Measurements from ENCODE around the gene ADGRV1.
"Not testable (repeated sequence)": the region's sequence is repeated elsewhere in the genome, so short reads cannot be mapped to it uniquely, and the experiment has no call there.

The ADGRV1 gene

GRCh38 chr5:90657788-90658187 is 99.2 kb downstream of the ADGRV1 start:
- DNase-seq: no peak

DNA sequence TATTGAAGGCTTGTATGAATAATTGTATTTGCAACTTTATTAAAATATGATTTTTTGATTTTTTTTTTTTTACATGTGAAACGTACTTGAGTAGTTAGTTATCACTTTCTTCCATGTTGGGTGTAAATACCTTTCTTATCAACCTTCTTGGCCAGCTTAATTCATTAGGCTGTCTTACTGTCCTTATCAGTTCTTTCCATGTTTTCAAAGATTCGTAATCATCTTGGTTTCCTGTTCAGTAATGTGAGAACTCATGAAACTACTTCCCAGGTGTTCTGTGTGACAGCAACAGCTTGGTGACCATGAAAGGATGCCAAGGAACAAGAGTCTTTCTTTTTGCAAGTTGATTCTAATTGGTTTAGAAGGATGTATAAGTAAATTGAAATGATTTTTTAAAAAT is 100.0 kb downstream of the ADGRV1 start:
- DNase-seq: no peak

DNA sequence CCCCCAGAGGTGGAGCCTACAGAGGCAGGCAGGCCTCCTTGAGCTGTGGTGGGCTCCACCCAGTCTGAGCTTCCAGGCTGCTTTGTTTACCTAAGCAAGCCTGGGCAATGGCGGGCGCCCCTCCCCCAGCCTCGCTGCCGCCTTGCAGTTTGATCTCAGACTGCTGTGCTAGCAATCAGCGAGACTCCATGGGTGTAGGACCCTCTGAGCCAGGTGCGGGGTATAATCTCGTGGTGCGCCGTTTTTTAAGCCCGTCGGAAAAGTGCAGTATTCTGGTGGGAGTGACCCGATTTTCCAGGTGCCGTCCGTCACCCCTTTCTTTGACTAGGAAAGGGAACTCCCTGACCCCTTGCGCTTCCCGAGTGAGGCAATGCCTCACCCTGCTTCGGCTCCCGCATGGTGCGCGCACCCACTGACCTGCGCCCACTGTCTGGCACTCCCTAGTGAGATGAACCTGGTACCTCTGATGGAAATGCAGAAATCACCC is 109.5 kb downstream of the ADGRV1 start:
- DNase-seq: not testable (repeated sequence)

DNA sequence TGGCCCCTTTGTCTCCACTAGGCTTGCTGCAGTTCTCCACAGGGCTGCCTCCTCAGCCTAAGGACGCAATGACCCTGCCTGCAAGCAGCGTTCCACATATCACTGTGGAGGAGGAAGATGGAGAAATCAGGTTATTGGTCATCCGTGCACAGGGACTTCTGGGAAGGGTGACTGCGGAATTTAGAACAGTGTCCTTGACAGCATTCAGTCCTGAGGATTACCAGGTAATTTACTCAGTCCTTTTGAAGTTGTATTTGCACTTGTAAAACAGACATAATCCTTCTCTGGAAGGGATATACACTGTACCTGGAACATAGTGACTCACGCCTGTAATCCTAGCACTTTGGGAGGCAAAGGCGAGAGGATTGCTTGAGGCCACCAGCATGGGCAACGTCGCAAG is 116.6 kb downstream of the ADGRV1 start:
- DNase-seq: no peak

- no peak for DNase-seq
These were observed 122.4 kb downstream of the ADGRV1 start for GRCh38 chr5:90680921-90681563.

DNA sequence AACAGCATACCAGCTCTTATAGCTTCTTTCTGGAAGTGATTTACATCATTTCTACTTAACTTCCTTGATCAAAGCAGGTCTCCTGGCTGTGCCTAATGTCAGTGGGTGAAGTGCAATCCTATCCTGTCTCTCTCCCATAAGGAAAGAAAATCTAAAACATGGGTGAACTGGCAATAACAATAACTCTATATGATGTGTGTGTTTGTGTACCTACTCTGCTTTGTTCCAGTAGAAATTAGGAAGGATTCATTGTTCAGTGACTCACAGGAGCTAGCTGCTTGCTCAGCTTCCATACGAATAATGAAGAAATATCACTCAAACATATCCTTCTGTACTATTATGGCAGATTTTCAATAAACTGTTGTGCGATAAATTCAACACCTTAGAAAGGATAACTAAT is 123.7 kb downstream of the ADGRV1 start:
- DNase-seq: no peak

GRCh38 chr5:90685425-90686022 is 126.9 kb downstream of the ADGRV1 start:
- no peak for DNase-seq

GRCh38 chr5:90686363-90686762 is 127.8 kb downstream of the ADGRV1 start:
- DNase-seq: not testable (repeated sequence)

- not testable (repeated sequence) for DNase-seq
These were observed 128.9 kb downstream of the ADGRV1 start for GRCh38 chr5:90687458-90687857.

GRCh38 chr5:90689064-90689463 is 130.5 kb downstream of the ADGRV1 start:
- no peak for DNase-seq

DNA sequence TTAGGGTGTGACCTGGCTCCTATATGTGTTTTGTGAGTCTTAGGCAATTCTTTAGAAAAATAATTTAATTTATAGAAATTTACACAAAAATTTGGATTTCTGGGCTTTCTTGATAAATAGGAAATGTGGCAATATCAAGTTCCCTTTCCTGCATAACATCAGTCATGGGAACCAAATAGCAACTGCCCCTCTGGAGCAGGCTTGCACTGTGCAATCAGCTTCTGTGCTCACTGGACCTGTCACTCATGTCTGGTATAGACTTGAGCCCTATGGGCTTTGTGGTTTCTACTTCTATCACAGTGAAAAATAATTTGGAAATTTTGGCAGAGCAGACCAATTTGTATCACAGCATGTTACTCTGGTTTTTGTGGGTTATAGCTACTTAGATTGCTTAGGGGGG is 131.7 kb downstream of the ADGRV1 start:
- no peak for DNase-seq

GRCh38 chr5:90691533-90691932 is 132.9 kb downstream of the ADGRV1 start:
- DNase-seq: no peak

DNA sequence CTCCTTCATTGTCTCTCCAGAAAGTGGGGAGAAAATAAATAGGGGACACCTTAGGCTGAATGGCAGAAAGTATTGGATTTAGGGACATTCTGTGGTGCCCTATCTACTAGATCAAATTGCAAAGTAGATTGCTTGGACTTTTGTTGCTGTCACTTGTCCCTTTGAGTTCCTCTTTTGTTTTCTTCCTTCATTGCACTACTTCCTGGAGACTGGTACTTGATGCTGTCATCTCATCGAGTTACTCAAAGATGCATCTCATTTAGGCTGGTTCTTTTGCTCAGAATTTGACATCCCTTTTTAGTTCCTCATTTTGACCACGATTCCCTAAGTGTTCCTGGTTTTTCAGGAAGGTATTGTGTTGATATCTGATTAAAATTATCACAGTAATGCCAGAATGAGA is 137.6 kb downstream of the ADGRV1 start:
- DNase-seq: no peak

DNA sequence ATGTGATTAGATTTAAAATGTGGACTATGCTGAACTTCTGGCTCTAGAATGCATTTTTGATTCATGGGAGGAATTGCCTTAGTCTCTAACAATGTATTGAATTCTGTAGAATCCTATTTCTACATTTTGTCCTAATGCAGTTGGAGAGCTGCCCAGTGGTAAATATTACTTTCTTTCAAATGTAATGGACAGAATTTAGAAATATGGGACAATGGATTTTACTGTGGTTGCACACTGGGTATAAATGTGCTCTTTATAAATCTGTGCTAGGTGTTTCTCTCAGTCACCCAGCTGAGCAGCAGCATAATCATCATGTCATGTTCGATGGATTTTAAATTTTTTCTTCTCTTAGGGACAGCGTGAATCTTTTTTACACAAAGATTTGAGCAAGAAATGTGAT is 141.7 kb downstream of the ADGRV1 start:
- no peak for DNase-seq

- DNase-seq: no peak
These were observed 145.3 kb downstream of the ADGRV1 start for GRCh38 chr5:90703932-90704331.

DNA sequence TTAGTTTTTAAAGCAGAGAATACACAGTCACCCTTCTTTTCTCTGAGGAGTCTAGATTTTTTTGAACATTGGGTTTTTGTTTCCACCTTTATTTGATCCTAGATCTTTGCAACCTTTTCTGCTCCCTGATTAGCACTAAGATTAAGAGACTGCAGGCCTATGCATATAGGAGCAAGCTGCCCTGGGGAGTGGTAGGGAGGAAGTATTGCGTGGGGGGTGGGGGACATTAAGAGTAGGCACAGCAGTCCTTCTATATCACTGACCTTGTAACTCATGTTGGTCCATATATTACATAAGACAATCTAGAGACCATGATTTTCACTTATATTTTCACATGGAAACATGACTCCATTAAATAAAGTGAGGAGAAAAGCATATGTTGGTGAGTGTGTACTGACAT is 149.1 kb downstream of the ADGRV1 start:
- DNase-seq: no peak

DNA sequence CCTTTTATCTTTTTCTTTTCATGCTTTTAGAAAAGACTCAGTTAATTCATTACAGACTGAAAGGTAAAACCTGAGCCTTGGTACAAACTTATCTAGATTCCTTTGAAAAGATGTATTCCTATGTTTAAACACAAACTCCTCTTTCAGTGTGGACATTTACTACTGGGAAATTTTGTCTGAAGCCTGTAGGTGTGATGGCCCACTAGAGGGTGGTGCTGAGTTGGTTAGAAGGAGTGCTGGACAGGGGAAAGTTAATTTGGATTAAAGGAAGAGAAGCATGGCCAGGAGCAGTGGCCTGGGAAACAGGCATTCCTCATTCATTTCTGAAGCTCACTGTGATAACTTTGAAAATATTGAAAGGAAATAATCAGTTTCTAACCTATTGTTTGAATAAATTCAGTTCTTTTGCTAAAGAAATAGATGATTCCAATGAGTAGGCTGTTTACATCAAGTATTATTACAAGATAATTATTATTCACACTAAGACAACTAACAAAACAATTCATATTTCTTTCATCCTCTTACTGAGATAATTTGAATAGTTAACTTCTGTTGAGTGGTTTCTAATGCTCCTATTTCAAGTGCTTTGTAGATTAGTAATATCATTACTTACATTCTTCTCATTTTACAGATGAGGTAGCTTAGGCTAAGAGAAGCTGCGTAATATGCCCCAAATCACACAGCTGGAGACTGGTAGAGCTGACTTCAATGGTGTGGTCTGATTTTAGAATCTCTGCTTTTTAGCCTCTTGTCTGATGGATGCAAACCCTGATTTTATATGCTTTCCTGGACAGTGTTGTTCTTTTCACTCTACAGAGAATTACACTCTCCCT is 150.9 kb downstream of the ADGRV1 start:
- DNase-seq: peak; percentile 31

- DNase-seq: no peak
These were observed 159.8 kb downstream of the ADGRV1 start for GRCh38 chr5:90718387-90718786.

DNA sequence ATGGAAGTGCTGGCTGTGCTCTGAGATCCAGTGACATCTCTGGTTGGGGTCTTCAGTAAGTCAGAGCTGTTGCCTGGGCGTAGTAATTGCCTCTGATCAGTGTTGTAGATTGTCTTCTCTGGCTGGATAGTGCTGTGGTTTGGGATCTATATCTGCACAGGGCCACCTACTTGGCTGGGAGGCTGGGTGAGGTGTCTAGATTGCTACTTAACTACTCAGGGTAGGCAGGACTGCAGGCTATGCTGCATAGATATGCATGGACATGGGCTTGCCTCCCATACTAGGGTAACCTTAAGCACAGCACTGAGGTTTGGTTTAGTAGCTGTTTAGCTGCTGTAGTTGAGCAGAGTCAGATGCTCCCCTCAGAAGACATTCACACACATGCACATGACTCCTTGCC is 181.0 kb downstream of the ADGRV1 start:
- no peak for DNase-seq

GRCh38 chr5:90740244-90740799 is 181.7 kb downstream of the ADGRV1 start:
- no peak for DNase-seq

GRCh38 chr5:90741022-90741564 is 182.5 kb downstream of the ADGRV1 start:
- DNase-seq: no peak

GRCh38 chr5:90746119-90746518 is 187.5 kb downstream of the ADGRV1 start:
- no peak for DNase-seq

- no peak for DNase-seq
These were observed 188.6 kb downstream of the ADGRV1 start for GRCh38 chr5:90747175-90747574.

Measured in midbrain (tissue), 1 donor.